HEK293T (cell line): ENCODE results near the gene NPAS3.

ENCODE experiments used
- FOXA1 ChIP-seq: fragments of 450-650 bp; IDR thresholded peaks from 2 replicates; pipeline ENCODE4 v1.6.1; 2016; ENCODE audit warnings: mild to moderate bottlenecking
- FOXK2 ChIP-seq: fragments of 450-650 bp; IDR thresholded peaks from 2 replicates; pipeline ENCODE4 v1.6.1; 2016; ENCODE audit warnings: mild to moderate bottlenecking
- LEF1 ChIP-seq: fragments of 450-650 bp; IDR thresholded peaks from 2 replicates; pipeline ENCODE4 v1.6.1; 2017; ENCODE audit warnings: mild to moderate bottlenecking, borderline replicate concordance
- SP1 ChIP-seq: fragments of 450-650 bp; IDR thresholded peaks from 2 replicates; pipeline ENCODE4 v1.6.1; 2017
- ZNF384 ChIP-seq: fragments of 450-650 bp; IDR thresholded peaks from 2 replicates; pipeline ENCODE4 v1.6.1; 2016

DNA sequence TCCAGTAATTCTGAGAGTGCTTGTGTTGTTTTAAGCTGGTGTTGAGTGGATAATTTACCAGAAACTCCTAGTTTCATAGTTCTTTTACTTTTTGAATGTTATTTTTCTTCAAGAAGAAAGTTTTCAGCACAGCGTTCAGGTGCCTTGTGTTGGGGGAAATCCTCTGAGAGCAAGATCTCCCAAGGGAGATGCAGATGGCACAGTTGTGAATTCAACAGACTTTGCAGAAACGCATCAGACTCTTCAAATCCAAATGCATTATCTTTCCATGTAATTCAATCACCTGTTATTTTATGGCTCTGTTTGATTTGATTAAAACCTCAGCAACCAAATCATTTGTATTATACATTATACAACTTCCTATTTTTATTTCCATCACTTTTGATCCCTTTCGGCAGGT is 572.3 kb downstream of the NPAS3 start:
- TF ChIP-seq ZNF384 = no peak
- no peak for TF ChIP-seq FOXA1
- no peak for TF ChIP-seq SP1
- TF ChIP-seq FOXK2 = no peak
- no peak for TF ChIP-seq LEF1
